MM.1S (cell line): Measurements from ENCODE around the gene FRMD3.

Experiments used
- DNase-seq: peaks from one replicate; pipeline ENCODE4 v3.0.0-alpha.2; 2015
- H2AFZ ChIP-seq: fragments of 300-600 bp; sonication (generic); 2 replicates; pipeline ENCODE4 v1.6.0; 2016; ENCODE audit warnings: antibody characterized with exemption, low read length
- H3F3A ChIP-seq: fragments of 300-600 bp; sonication (generic); 2 replicates; pipeline ENCODE4 v1.6.1; 2016; ENCODE audit warnings: mild to moderate bottlenecking, antibody characterized with exemption, low read length, moderate library complexity, mixed read lengths; ENCODE audit not compliant: insufficient read depth
- H3K27ac ChIP-seq: fragments of 300-600 bp; sonication (generic); 2 replicates; pipeline ENCODE4 v1.5.1; 2016; ENCODE audit warnings: mild to moderate bottlenecking, low read length
- H3K27me3 ChIP-seq: fragments of 300-600 bp; sonication (generic); replicated peaks from 2 replicates; pipeline ENCODE4 v1.6.0; 2016; ENCODE audit warnings: low read length; ENCODE audit not compliant: insufficient read depth
- H3K36me3 ChIP-seq: fragments of 300-600 bp; sonication (generic); replicated peaks from 2 replicates; pipeline ENCODE4 v1.6.1; 2016; ENCODE audit warnings: mild to moderate bottlenecking, low read length, mixed read lengths; ENCODE audit not compliant: insufficient read depth
- H3K4me1 ChIP-seq: fragments of 300-600 bp; sonication (generic); 2 replicates; pipeline ENCODE4 v1.6.1; 2016; ENCODE audit warnings: low read length, mixed read lengths
- H3K4me2 ChIP-seq: fragments of 300-600 bp; sonication (generic); 2 replicates; pipeline ENCODE4 v1.6.0; 2016; ENCODE audit warnings: low read depth, low read length
- H3K4me3 ChIP-seq: fragments of 300-600 bp; sonication (generic); 2 replicates; pipeline ENCODE4 v1.5.1; 2016; ENCODE audit warnings: low read length, mixed read lengths
- H3K79me2 ChIP-seq: fragments of 300-600 bp; sonication (generic); 2 replicates; pipeline ENCODE4 v1.6.1; 2016; ENCODE audit warnings: mixed run types, low read length, mixed read lengths
- H3K9ac ChIP-seq: fragments of 300-600 bp; sonication (generic); 2 replicates; pipeline ENCODE4 v1.6.1; 2016; ENCODE audit warnings: low read length, mixed read lengths
- H3K9me2 ChIP-seq: fragments of 300-600 bp; sonication (generic); replicated peaks from 2 replicates; pipeline ENCODE4 v1.6.1; 2016; ENCODE audit warnings: mild to moderate bottlenecking, low read length, mixed read lengths; ENCODE audit not compliant: insufficient read depth
- H3K9me3 ChIP-seq: fragments of 300-600 bp; sonication (generic); replicated peaks from 2 replicates; pipeline ENCODE4 v1.6.1; 2016; ENCODE audit warnings: mild to moderate bottlenecking, low read length, mixed read lengths; ENCODE audit not compliant: insufficient read depth
- H4K20me1 ChIP-seq: fragments of 300-600 bp; sonication (generic); 2 replicates; pipeline ENCODE4 v1.6.1; 2016; ENCODE audit warnings: mild to moderate bottlenecking, low read length, moderate library complexity, mixed read lengths; ENCODE audit not compliant: insufficient read depth
- EZH2 ChIP-seq: fragments of 300-600 bp; sonication (generic); optimal IDR thresholded peaks from 2 replicates; pipeline ENCODE3; 2017; ENCODE audit warnings: low read depth, mild to moderate bottlenecking, antibody characterized with exemption, low read length, mixed read lengths
- EZH2phosphoT487 ChIP-seq: fragments of 300-600 bp; sonication (generic); IDR thresholded peaks from 2 replicates; pipeline ENCODE4 v1.6.1; 2018; ENCODE audit warnings: antibody characterized with exemption, low read length
- TF ChIP-seq, protein P1 (sequence below): fragments of 300-600 bp; sonication (generic); IDR thresholded peaks from 2 replicates; pipeline ENCODE4 v1.5.1; 2016; ENCODE audit warnings: antibody characterized with exemption, low read length, mixed read lengths

FRMD3 gene

DNA sequence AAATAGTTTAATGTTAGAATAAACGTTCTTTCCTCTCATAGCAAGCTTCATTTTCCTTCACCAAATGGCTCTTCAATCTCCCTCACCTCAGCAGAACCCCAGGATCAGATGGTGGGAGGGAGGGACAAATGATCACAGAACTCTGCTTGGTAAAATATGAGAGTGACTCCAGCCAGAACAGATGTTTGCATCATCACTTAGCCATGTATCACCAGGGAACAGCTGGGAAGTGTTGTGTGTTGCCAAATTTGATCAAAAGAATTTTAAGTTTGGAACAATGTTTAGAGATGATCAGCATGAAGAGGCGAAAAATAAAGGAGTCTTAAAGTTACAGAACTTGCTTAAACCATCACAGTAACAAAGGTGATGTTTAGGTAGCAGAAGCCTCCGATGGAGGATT lies 115.7 kb downstream of the FRMD3 start:
- no peaks in the 10 kb centered on the region for H3K4me1 ChIP-seq
- no peaks in the 10 kb centered on the region for H4K20me1 ChIP-seq
- H3K9ac ChIP-seq, result no peak overlapping the region
- H3K79me2 ChIP-seq, result no peaks in the 10 kb centered on the region
- no peak overlapping the region for H2AFZ ChIP-seq
- no peaks in the 10 kb centered on the region for H3F3A ChIP-seq
- no peaks in the 10 kb centered on the region for H3K36me3 ChIP-seq
- no peaks in the 10 kb centered on the region for H3K9me2 ChIP-seq
- H3K27ac ChIP-seq, result no peak overlapping the region
- no peaks in the 10 kb centered on the region for H3K27me3 ChIP-seq
- TF ChIP-seq, protein P1, sequence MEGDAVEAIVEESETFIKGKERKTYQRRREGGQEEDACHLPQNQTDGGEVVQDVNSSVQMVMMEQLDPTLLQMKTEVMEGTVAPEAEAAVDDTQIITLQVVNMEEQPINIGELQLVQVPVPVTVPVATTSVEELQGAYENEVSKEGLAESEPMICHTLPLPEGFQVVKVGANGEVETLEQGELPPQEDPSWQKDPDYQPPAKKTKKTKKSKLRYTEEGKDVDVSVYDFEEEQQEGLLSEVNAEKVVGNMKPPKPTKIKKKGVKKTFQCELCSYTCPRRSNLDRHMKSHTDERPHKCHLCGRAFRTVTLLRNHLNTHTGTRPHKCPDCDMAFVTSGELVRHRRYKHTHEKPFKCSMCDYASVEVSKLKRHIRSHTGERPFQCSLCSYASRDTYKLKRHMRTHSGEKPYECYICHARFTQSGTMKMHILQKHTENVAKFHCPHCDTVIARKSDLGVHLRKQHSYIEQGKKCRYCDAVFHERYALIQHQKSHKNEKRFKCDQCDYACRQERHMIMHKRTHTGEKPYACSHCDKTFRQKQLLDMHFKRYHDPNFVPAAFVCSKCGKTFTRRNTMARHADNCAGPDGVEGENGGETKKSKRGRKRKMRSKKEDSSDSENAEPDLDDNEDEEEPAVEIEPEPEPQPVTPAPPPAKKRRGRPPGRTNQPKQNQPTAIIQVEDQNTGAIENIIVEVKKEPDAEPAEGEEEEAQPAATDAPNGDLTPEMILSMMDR, result no peak
- no peak for TF ChIP-seq EZH2phosphoT487
- no peak for TF ChIP-seq EZH2
- H3K4me2 ChIP-seq, result no peak overlapping the region
- no peak for DNase-seq
- no peak overlapping the region for H3K4me3 ChIP-seq
- H3K9me3 ChIP-seq, result no peaks in the 10 kb centered on the region

GRCh38 chr9:83420486-83420885 lies 117.7 kb downstream of the FRMD3 start:
- no peaks in the 10 kb centered on the region for H3K79me2 ChIP-seq
- no peaks in the 10 kb centered on the region for H3K9me3 ChIP-seq
- H3K9me2 ChIP-seq, result no peaks in the 10 kb centered on the region
- H4K20me1 ChIP-seq, result no peaks in the 10 kb centered on the region
- no peaks in the 10 kb centered on the region for H3K36me3 ChIP-seq
- DNase-seq, result no peak
- H3K4me2 ChIP-seq, result no peak overlapping the region
- TF ChIP-seq EZH2 (no peak), EZH2phosphoT487 (no peak)
- TF ChIP-seq, protein P1, result no peak
- no peak overlapping the region for H2AFZ ChIP-seq
- no peak overlapping the region for H3K9ac ChIP-seq
- H3K4me1 ChIP-seq, result no peaks in the 10 kb centered on the region
- H3K27me3 ChIP-seq, result no peaks in the 10 kb centered on the region
- no peaks in the 10 kb centered on the region for H3F3A ChIP-seq
- no peak overlapping the region for H3K4me3 ChIP-seq
- no peak overlapping the region for H3K27ac ChIP-seq

- Histone ChIP-seq H4K20me1 (no peaks in the 10 kb centered on the region), H3F3A (no peaks in the 10 kb centered on the region), H3K27me3 (no peaks in the 10 kb centered on the region), H3K36me3 (no peaks in the 10 kb centered on the region), H3K4me1 (no peaks in the 10 kb centered on the region), H3K4me2 (no peak overlapping the region), H3K9me3 (no peaks in the 10 kb centered on the region), H3K27ac (no peak overlapping the region), H3K79me2 (no peaks in the 10 kb centered on the region), H3K4me3 (no peak overlapping the region), H3K9ac (no peak overlapping the region), H2AFZ (no peak overlapping the region), H3K9me2 (no peaks in the 10 kb centered on the region)
- no peak for DNase-seq
- no peak for TF ChIP-seq EZH2
- TF ChIP-seq EZH2phosphoT487, result no peak
- TF ChIP-seq, protein P1, result no peak
Measured at GRCh38 chr9:83419961-83420360, 118.2 kb downstream of the FRMD3 start.

- H3K9me2 ChIP-seq, result no peaks in the 10 kb centered on the region
- H3K4me2 ChIP-seq, result no peak overlapping the region
- no peaks in the 10 kb centered on the region for H3K9me3 ChIP-seq
- no peak for DNase-seq
- TF ChIP-seq EZH2 (no peak), EZH2phosphoT487 (no peak)
- TF ChIP-seq, protein P1, result no peak
- H3K9ac ChIP-seq, result no peak overlapping the region
- H2AFZ ChIP-seq, result no peak overlapping the region
- no peaks in the 10 kb centered on the region for H3K79me2 ChIP-seq
- H3F3A ChIP-seq, result no peaks in the 10 kb centered on the region
- H3K27ac ChIP-seq, result no peak overlapping the region
- H4K20me1 ChIP-seq, result no peaks in the 10 kb centered on the region
- no peaks in the 10 kb centered on the region for H3K36me3 ChIP-seq
- H3K4me3 ChIP-seq, result no peak overlapping the region
- H3K27me3 ChIP-seq, result no peaks in the 10 kb centered on the region
- no peaks in the 10 kb centered on the region for H3K4me1 ChIP-seq
Measured at GRCh38 chr9:83418283-83418682, 119.9 kb downstream of the FRMD3 start.
